ENCODE data around the gene ATG3. TPM values are rescaled to one million over a fixed set of nuclear protein-coding genes. Genes with fewer than 3 reads are reported as not detected.

Gene ATG3
- total RNA-seq, 1 experiment from 2014 or later, result 97.2 TPM

DNA sequence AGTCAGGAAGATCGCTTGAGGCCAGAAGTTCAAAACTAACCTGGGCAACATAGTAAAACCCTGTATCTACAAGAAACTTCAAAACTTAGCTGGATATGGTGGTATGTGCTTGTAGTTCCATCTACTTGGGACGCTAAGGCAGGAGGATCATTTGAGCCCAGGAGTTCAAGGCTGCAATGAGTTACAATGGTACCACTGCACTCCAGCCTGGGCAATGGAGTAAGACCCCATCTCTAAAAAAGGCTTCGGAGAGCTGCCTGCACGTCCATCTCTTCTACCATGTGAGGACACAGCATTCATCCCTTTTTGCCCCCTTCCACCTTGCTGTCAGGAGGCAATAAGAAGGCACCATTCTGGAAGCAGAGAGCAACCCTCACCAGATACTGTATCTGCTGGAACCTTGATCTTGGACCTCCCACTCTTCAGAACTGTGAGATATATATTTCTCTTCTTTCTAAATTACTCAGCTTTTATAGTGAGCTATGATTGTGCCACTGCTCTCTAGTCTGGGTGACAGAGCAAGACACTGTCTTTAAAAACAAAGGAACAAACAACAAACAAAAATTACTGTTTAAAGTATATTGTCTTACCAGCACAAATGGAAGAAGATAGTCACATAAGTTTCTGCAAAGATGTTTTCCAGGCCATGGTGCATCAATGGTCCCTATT lies 58.3 kb downstream of the ATG3 start:
- Mint-ChIP-seq H3K27me3 (ENCODE audit: insufficient read depth, unreplicated experiment) (no peaks in the 10 kb centered on the region), H3K9me3 (ENCODE audit: unreplicated experiment) (no peaks in the 10 kb centered on the region), H3K36me3 (ENCODE audit: insufficient read depth, unreplicated experiment) (no peaks in the 10 kb centered on the region), H3K27ac (ENCODE audit: low read depth, unreplicated experiment) (no peak overlapping the region), H3K4me3 (ENCODE audit: unreplicated experiment) (no peak overlapping the region), H3K4me1 (ENCODE audit: insufficient read depth, unreplicated experiment) (no peaks in the 10 kb centered on the region)
- intact Hi-C loops (cut with micrococcal nuclease), result no loop called here
- DNase-seq (ENCODE audit: unreplicated experiment), result no peak
- BruUV-seq (replicated peaks), result no TSS peak
- ChIA-PET POLR2A (interaction anchor here (0.6 to 0.7 kb wide), 2 partner anchors 63 to 107 kb away, joined by 4 read pairs; no protein-coding TSS in a partner anchor), CTCF (interaction anchor here (0.6 to 2.2 kb wide), 3 partner anchors 9 to 210 kb away, joined by 3 to 9 read pairs (median 3); partner anchors contain the start of gene SLC9C1)
- TF ChIP-seq, protein P1, sequence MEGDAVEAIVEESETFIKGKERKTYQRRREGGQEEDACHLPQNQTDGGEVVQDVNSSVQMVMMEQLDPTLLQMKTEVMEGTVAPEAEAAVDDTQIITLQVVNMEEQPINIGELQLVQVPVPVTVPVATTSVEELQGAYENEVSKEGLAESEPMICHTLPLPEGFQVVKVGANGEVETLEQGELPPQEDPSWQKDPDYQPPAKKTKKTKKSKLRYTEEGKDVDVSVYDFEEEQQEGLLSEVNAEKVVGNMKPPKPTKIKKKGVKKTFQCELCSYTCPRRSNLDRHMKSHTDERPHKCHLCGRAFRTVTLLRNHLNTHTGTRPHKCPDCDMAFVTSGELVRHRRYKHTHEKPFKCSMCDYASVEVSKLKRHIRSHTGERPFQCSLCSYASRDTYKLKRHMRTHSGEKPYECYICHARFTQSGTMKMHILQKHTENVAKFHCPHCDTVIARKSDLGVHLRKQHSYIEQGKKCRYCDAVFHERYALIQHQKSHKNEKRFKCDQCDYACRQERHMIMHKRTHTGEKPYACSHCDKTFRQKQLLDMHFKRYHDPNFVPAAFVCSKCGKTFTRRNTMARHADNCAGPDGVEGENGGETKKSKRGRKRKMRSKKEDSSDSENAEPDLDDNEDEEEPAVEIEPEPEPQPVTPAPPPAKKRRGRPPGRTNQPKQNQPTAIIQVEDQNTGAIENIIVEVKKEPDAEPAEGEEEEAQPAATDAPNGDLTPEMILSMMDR (IDR thresholded peaks at IDR 0.05; ENCODE audit: unreplicated experiment), result no peak

GRCh38 chr3:112500621-112501020 lies 61.1 kb downstream of the ATG3 start:
- BruUV-seq (replicated peaks), result no TSS peak
- Mint-ChIP-seq H3K4me1 (ENCODE audit: insufficient read depth, unreplicated experiment) (no peaks in the 10 kb centered on the region), H3K27me3 (ENCODE audit: insufficient read depth, unreplicated experiment) (no peaks in the 10 kb centered on the region), H3K4me3 (ENCODE audit: unreplicated experiment) (no peak overlapping the region), H3K36me3 (ENCODE audit: insufficient read depth, unreplicated experiment) (no peaks in the 10 kb centered on the region), H3K9me3 (ENCODE audit: unreplicated experiment) (no peaks in the 10 kb centered on the region), H3K27ac (ENCODE audit: low read depth, unreplicated experiment) (no peak overlapping the region)
- CTCF ChIA-PET, result interaction anchor here (0.7 to 1.1 kb wide), 3 partner anchors 179 to 499 kb away, joined by 3 read pairs; no protein-coding TSS in a partner anchor
- no peak for DNase-seq (ENCODE audit: unreplicated experiment)
- intact Hi-C loops (cut with micrococcal nuclease), result no loop called here
- TF ChIP-seq, protein P1 (IDR thresholded peaks at IDR 0.05; ENCODE audit: unreplicated experiment), result no peak
- POLR2A ChIA-PET, result no interaction called here

- Mint-ChIP-seq H3K36me3 (ENCODE audit: insufficient read depth, unreplicated experiment) (no peaks in the 10 kb centered on the region), H3K27ac (ENCODE audit: low read depth, unreplicated experiment) (no peak within 1 kb of the TSS), H3K4me1 (ENCODE audit: insufficient read depth, unreplicated experiment) (no peaks in the 10 kb centered on the region), H3K9me3 (ENCODE audit: unreplicated experiment) (no peaks in the 10 kb centered on the region), H3K27me3 (ENCODE audit: insufficient read depth, unreplicated experiment) (no peaks in the 10 kb centered on the region), H3K4me3 (ENCODE audit: unreplicated experiment) (no peak within 1 kb of the TSS)
- intact Hi-C loops (cut with micrococcal nuclease), result no loop called here
- TF ChIP-seq, protein P1 (IDR thresholded peaks at IDR 0.05; ENCODE audit: unreplicated experiment), result no peak
- ChIA-PET POLR2A (no interaction called here), CTCF (interaction anchor here (0.9 kb wide), 1 partner anchor 164 kb away, joined by 3 read pairs; no protein-coding TSS in a partner anchor)
- no peak for DNase-seq (ENCODE audit: unreplicated experiment)
- BruUV-seq (replicated peaks), result no TSS peak
Measured at GRCh38 chr3:112498914-112499711, 62.6 kb downstream of the ATG3 start, which contains the start of gene BTLA. Gene BTLA, minus strand, starts transcription at chr3:112499472. Its CDS starts 114 bp downstream, at chr3:112499358.

- CTCF ChIA-PET, result no interaction called here
Measured at GRCh38 chr3:112497897-112498548, 63.7 kb downstream of the ATG3 start.

More at GRCh38 chr3:112497897-112498548, 63.7 kb downstream of the ATG3 start:
- intact Hi-C loops (cut with micrococcal nuclease), result no loop called here
- no peak for DNase-seq (ENCODE audit: unreplicated experiment)
- TF ChIP-seq, protein P1 (IDR thresholded peaks at IDR 0.05; ENCODE audit: unreplicated experiment), result no peak
- H3K27ac Mint-ChIP-seq (ENCODE audit: low read depth, unreplicated experiment), result no peak overlapping the region
- no TSS peak for BruUV-seq (replicated peaks)
- H3K36me3 Mint-ChIP-seq (ENCODE audit: insufficient read depth, unreplicated experiment), result no peaks in the 10 kb centered on the region
- H3K9me3 Mint-ChIP-seq (ENCODE audit: unreplicated experiment), result no peaks in the 10 kb centered on the region
- H3K4me1 Mint-ChIP-seq (ENCODE audit: insufficient read depth, unreplicated experiment), result no peaks in the 10 kb centered on the region
- H3K27me3 Mint-ChIP-seq (ENCODE audit: insufficient read depth, unreplicated experiment), result no peaks in the 10 kb centered on the region
- H3K4me3 Mint-ChIP-seq (ENCODE audit: unreplicated experiment), result no peak overlapping the region
- POLR2A ChIA-PET, result no interaction called here

Data from MCF 10A (cell line).